ENCODE data around the gene THAP4.

THAP4 gene

DNA sequence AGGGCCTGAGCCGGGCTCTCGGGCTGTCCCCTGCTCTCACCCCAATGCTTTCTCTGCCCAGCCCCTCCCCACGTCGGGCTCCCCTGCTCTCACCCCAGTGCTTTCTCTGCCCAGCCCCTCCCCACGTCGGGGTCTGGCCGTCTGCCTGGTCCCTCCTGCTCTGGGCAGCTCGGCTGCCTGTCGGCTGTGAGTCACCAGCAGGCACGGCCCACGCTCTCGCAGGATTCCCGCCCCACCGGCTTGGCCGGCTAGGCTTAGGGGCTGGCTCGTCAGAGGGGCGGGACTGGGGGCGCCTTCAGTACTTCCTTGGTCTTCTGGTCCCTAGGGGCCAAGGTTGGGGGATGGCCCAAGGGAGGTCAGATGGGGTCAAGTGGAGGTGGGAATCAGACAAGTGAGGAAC, 75.1 kb downstream of the THAP4 start:
- DNase-seq = no peak

DNA sequence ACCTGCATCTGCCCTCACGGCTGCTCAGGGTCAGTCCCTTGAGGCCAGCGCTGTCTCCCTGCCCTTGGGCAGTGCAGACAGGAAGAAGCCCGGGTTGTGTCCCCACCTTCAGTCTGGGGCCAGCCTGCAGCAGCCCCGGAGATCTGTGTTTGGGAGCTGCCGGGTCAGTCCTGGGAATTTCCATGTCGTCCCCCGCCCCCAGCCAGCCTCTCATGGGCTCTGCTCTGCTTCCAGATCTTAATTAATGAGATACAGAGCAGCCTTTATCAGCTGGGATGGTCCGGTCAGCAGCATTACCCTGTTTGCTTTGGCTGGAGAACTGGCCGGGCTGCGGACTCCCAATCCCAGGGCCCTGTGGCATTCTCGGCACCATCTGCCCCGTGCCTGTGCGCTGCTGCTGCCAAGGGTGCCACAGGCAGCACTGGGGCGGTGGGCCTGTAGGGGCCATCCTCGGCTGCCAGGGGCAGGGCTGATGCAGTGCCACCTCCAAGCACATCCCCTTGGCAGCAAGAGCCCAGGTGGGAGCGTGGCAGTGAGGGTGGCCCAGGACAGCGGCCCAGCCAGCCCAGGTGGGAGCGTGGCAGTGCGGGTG, 76.0 kb downstream of the THAP4 start:
- DNase-seq = no peak

GRCh38 chr2:241560162-241560882, 76.6 kb downstream of the THAP4 start:
- DNase-seq = no peak

- DNase-seq = no peak
Observed at GRCh38 chr2:241559323-241560161, 77.4 kb downstream of the THAP4 start.

GRCh38 chr2:241558532-241559322, 78.2 kb downstream of the THAP4 start, which contains the start of gene BOK:
BOK (plus strand) TSS chr2:241558745; CDS start chr2:241559484, 739 bp downstream.
- no peak for DNase-seq

GRCh38 chr2:241556746-241557145, 80.2 kb downstream of the THAP4 start:
- no peak for DNase-seq

DNA sequence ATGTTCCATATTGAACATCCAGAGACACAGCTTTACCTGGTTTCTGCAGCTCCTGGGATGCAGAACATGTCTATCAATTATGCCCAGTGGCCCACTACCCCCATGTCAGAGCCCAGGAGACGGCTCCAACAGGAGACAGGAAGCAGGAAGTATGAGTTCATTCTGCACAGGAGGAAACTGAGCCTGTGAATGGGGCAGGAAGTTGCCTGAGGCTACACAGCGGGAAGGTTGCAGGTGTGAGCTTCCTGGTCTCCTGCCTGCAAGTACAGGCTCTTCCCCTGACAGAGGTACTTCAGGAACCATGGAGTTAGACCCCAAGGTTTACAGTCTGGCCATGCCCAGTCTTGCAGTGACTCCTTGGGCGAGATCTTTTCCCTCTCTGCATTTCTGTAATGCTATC, 81.2 kb downstream of the THAP4 start:
- no peak for DNase-seq

GRCh38 chr2:241554610-241555322, 82.2 kb downstream of the THAP4 start:
- DNase-seq = no peak

- no peak for DNase-seq
Observed at GRCh38 chr2:241553981-241554380, 83.0 kb downstream of the THAP4 start.

DNA sequence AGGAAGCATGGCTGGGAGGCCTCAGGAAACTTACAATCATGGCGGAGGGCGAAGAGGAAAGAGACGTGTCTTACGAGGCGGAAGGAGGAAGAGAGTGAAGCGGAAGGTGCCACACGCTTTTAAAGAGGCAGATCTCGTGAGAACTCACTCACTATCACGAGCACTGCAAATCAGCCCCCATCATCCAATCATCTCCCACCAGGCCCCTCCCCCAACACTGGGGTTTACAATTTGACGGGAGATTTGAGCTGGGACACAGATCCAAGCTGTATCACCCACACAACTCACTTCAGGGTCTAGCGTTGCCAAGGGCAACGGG, 83.5 kb downstream of the THAP4 start:
- DNase-seq = no peak

DNA sequence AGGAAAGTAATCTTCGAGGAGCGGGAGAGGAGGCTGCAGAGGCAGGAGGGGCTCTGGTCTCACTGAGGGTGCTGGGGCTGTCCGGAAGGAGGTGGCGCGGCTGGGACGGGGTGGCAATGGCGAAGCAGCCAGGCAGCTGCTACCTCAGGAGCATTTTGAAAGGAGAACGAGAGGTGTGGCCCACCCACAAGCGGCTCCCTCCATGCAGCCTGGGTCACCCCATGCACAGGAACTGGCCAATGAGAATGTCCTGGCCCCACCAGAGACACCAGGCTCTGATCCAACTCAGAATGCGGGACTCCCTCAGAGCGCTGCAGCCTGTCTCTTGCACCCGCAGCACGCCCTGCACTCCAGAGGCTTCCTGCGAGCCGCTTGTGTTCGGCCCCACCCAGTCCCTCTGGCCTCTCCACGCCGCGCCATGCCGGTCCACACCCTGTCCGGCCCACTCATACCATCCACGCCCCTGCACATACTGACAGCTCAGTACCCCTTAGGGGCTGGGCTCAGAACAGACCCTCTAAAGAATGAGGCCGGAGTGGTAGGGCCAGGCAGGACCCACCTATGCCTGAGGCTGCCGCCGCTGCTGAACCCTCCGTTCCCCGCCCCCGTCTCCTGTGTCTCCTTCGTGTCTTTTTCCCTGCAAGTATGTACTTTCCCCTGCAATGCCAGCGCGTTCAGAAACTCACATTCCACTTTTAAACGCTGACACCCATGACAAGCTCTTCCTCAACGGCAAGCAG, 84.8 kb downstream of the THAP4 start:
- no peak for DNase-seq

DNA sequence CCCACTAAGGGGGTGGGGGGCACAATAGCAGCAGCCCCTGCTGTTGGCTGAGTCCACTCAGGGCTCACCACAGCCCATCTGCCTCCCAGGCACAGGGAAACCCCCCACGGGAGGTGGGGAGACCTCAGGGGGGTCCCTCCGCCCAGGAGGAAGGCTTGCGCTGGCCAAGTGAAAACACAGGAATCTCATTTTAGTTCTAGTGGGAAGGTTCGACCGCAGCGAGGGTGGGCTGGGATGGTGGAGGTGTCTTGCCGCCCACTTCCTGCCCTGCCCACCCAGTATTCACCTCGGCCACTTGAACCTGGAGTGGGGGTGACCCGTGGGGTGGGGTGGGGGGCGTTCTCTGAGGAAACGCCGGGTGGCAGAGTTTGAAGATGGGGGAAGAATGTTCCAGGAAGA, 85.4 kb downstream of the THAP4 start:
- no peak for DNase-seq

DNA sequence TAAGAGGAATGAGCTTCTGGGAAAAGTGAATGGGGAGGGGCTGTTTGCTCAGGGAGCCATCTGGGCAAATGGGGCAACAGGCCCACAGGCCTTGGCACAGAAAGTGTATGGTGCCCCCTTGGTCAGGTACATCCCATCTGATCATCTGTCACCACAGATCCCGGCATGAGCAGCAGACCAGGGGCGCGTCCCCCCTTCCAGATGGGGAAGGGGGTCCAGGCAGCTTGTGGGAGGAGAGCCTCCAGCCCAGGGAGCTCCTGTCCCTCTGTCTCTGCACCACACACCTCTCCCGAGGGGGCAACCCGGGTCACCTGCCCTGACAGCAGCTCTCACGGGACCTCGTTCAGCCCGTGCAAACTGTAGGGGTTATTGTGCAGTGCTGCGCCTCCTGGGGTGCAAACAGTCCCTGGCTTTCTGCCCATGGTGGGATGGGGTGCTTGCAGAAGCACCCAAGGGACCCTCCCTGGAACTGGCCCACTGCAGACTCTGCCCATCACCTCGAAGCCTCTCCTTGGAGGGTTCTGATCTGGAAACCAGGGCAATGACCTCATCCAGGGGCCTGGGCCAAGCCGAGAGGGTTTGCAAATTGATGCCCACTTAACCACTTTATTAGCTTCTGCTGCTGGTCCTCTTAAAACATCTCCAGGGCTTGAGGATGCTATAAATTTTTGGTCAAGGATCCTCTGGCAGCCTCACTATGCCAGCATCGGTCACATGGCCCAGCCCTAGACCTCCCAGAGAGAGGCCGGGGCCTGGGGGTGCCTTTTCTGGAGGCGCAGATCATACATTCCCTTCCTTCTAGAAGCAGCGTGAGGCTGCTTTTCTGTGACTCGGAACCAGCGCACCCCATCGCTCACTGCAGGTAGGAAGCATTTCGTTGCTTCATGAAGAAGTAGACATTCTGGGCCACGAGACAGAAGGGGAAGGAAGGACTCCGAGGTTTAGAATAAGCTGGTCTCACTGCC, 86.1 kb downstream of the THAP4 start:
- peak; percentile 58 for DNase-seq

GRCh38 chr2:241548451-241548835, 88.5 kb downstream of the THAP4 start:
- DNase-seq = no peak

GRCh38 chr2:241547781-241548450, 89.0 kb downstream of the THAP4 start:
- DNase-seq = no peak

DNA sequence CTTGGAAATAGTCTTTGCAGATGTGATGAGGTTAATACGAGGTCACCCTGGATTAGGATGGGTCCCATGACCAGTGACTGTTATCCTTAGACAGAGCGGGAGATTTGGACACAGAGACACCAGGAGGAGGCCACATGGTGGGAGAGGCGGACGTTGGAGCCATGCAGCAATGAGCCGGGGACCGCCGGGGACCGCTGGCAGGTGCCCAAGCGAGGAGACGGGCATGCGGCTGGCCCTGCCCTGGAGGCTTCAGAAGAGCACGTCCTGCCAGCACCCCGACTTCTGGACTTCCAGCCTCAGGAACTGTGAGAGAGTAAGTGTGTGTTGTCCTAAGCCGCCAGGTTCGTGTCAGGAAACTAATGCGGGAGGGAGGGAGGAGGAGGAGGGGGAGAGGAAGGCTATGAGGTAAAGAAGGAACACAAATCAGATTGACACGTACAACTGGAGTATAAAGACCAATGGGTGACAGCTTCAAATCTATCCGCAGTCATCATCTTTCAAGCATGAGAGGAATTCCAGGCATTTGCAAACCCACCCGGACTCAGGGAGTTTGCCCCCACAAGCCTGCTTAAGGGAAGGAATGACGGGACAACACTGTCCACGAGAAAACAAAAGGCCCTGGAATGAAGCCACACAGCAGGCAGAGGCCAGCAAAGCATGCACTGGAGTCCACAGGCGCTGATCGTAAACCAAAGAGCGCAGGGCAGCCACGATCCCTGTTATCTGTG, 90.0 kb downstream of the THAP4 start:
- no peak for DNase-seq

DNA sequence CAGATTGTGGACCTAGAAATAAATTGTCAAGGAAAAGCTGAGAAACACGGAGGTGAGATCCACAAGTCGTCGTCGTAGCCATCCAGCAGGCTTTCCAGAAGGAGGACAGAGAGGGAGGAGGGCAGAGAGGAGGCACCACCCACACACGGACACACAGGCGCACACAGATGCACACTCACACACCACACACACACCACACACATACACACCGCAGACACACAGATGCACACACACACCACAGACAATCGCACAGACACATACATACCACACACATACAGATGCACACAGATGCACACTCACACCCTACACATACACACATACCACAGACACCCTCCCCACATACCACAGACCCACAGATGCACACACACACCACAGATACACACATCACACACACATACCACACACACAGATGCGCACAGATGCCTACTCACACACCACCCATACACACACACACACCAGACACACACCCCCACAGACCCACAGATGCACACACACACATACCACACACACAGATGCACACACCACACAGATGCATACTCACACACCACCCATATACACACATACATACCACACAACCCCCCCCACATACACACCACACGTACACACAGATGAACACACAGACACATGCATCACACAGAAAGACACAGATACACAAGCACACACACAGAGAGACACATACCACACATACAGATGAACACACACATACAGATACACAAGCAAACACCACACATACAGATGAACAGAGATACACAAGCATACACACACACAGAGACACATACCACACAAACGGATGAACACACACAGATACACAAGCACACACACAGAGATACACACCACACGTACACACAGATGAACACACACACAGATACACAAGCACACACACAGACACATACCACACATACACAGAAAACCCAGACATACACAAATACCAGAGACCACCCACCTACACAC, 91.2 kb downstream of the THAP4 start:
- no peak for DNase-seq

GRCh38 chr2:241545106-241545505, 91.9 kb downstream of the THAP4 start:
- no peak for DNase-seq

All from NCI-H1092 treated with DMSO at 0.1 percent for 48 hours (cell line).